Endothelial cell (in vitro differentiated cells): ENCODE data around the gene BAIAP2. TPM values are rescaled to one million over a fixed set of nuclear protein-coding genes. Genes with fewer than 3 reads are reported as not detected.

ENCODE experiments used
- DNase-seq: peaks from one replicate; pipeline ENCODE4 v3.0.0; 2021; ENCODE audit warnings: low spot score
- H3K27ac Mint-ChIP-seq: one replicate; pipeline ENCODE4 v1.8.0; 2021; ENCODE audit warnings: mixed read lengths, inconsistent platforms; ENCODE audit not compliant: unreplicated experiment
- H3K27me3 Mint-ChIP-seq: one replicate; pipeline ENCODE4 v1.8.0; 2021; ENCODE audit warnings: mild to moderate bottlenecking, moderate library complexity, mixed read lengths, inconsistent platforms; ENCODE audit not compliant: unreplicated experiment
- H3K36me3 Mint-ChIP-seq: one replicate; pipeline ENCODE4 v1.8.0; 2021; ENCODE audit warnings: mild to moderate bottlenecking, low read depth, mixed read lengths, inconsistent platforms; ENCODE audit not compliant: unreplicated experiment
- H3K4me1 Mint-ChIP-seq: one replicate; pipeline ENCODE4 v1.8.0; 2021; ENCODE audit warnings: mild to moderate bottlenecking, mixed read lengths, inconsistent platforms; ENCODE audit not compliant: unreplicated experiment
- H3K4me3 Mint-ChIP-seq: one replicate; pipeline ENCODE4 v1.8.0; 2021; ENCODE audit warnings: mild to moderate bottlenecking, mixed read lengths, inconsistent platforms; ENCODE audit not compliant: unreplicated experiment
- H3K9me3 Mint-ChIP-seq: one replicate; pipeline ENCODE4 v1.8.0; 2021; ENCODE audit warnings: mixed read lengths, inconsistent platforms; ENCODE audit not compliant: unreplicated experiment
- total RNA-seq: library from RNA; stranded (reverse); fragmentation: NEBNext Ultra II Directional; extraction: Animal tissue kit (Norgen Biotek cat#: 25700); gene quantifications from one replicate; pipeline ENCODE4 v1.2.1, GENCODE V29; 2021; ENCODE audit not compliant: unreplicated experiment
- TF ChIP-seq, protein P1 (sequence below): fragments of 200-600 bp; sonication (generic); IDR thresholded peaks from one replicate; pipeline ENCODE4 v1.5.0; 2021; ENCODE audit warnings: antibody characterized with exemption; ENCODE audit not compliant: unreplicated experiment

Gene BAIAP2
- total RNA-seq, 1 donor from 2014 or later = 67.8 TPM

DNA sequence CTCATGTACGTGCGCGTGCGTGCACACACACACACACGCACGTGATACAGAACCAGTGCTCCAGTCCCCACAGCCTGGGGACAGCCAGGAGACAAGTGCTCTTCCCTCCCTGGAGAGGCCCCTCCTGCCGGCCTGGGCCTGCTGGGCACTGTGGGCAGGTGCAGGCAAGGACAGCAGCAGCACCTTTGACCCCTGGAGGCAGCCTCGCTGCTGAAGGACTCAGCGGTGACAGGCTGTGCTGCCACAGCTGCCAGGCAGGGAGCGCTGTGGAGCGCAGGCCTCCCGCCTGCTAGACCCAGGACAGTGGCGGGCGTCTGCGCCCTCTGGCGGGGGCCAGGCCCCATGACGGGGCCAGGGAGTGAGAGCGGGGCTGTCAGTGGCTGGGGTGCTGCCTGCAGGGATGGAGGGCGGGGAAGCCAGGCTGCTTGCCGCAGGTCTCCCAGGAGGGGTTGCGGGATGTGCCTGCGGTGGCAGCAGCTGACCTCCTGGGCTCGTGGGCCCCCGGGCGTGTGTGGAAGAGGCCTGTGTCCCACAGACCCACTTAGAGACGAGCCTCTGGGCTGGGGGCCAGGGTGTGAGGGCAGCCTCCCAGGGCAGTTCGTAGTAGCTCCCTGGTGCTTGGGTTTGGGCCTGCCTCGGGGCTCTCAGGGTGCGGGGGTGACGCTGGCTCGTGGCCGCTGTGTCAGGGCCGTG, 66.8 kb downstream of the BAIAP2 start:
- TF ChIP-seq, protein P1, sequence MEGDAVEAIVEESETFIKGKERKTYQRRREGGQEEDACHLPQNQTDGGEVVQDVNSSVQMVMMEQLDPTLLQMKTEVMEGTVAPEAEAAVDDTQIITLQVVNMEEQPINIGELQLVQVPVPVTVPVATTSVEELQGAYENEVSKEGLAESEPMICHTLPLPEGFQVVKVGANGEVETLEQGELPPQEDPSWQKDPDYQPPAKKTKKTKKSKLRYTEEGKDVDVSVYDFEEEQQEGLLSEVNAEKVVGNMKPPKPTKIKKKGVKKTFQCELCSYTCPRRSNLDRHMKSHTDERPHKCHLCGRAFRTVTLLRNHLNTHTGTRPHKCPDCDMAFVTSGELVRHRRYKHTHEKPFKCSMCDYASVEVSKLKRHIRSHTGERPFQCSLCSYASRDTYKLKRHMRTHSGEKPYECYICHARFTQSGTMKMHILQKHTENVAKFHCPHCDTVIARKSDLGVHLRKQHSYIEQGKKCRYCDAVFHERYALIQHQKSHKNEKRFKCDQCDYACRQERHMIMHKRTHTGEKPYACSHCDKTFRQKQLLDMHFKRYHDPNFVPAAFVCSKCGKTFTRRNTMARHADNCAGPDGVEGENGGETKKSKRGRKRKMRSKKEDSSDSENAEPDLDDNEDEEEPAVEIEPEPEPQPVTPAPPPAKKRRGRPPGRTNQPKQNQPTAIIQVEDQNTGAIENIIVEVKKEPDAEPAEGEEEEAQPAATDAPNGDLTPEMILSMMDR = peak; percentile 99
- peaks cover 7% of the 10 kb centered on the region for H3K36me3 Mint-ChIP-seq
- no peaks in the 10 kb centered on the region for H3K9me3 Mint-ChIP-seq
- DNase-seq = peak; percentile 97
- peaks cover 11% of the 10 kb centered on the region for H3K27me3 Mint-ChIP-seq
- peaks cover under 1% of the 10 kb centered on the region for H3K4me1 Mint-ChIP-seq
- no peak overlapping the region for H3K27ac Mint-ChIP-seq
- no peak overlapping the region for H3K4me3 Mint-ChIP-seq

DNA sequence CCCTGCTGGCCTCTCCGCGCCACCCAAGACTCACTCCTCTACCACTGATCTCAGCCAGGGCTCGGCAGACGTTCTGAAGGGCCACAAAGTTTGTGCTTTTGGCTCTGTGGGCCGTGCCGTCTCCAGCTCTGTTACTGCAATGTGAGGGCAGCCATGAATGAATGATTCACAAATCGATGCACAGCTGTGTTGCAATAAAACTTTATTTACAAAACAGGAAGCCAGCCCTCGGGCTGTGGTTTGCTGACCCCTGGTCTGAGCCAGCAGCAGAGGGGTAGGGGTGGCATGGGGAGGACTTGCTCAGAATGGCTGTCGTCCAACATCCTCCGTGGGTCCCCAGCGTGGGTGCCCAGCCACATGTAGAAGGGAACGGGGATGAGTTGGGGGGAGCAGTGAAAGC, 67.4 kb downstream of the BAIAP2 start:
- no peak for DNase-seq
- TF ChIP-seq, protein P1 = no peak
- no peaks in the 10 kb centered on the region for H3K4me1 Mint-ChIP-seq
- no peak overlapping the region for H3K4me3 Mint-ChIP-seq
- peaks cover 7% of the 10 kb centered on the region for H3K36me3 Mint-ChIP-seq
- H3K27me3 Mint-ChIP-seq = peaks cover 11% of the 10 kb centered on the region
- no peaks in the 10 kb centered on the region for H3K9me3 Mint-ChIP-seq
- H3K27ac Mint-ChIP-seq = no peak overlapping the region

DNA sequence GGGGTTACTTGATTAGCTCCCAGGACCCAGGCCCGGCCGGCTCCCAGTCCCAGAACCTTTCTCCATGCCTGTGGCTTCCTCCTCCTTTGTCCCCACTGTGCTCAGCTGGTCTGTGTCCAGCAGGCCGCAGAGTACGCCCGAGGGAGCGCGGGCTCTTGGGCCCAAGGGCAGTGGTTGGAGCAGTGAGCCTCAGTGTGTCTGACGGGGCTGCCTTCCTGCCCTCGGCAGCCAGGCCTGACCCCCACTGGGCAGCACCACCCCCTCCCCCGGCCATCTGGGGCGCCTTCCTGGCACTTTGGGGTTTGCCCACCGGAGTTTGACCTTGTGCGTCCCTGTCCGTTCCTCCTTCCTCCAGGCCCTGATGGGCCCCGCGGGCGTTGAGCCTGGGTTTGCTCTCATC, 67.9 kb downstream of the BAIAP2 start:
- TF ChIP-seq, protein P1 = no peak
- no peaks in the 10 kb centered on the region for H3K9me3 Mint-ChIP-seq

DNA sequence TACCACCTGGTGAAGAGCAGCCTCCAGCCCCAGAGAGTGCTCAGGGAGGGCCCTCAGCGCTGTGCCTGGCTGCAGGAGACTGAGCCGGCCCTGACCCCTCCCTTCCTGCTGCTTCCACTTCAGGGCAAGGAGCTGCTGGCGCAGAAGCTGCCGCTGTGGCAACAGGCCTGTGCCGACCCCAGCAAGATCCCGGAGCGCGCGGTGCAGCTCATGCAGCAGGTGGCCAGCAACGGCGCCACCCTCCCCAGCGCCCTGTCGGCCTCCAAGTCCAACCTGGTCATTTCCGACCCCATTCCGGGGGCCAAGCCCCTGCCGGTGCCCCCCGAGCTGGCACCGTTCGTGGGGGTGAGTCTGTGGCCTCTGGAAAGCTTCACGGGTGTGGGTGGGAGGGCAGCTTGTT, 68.4 kb downstream of the BAIAP2 start:
- Mint-ChIP-seq H3K4me1 (no peaks in the 10 kb centered on the region), H3K9me3 (no peaks in the 10 kb centered on the region), H3K27ac (no peak overlapping the region), H3K4me3 (no peak overlapping the region), H3K27me3 (peaks cover 11% of the 10 kb centered on the region), H3K36me3 (peaks cover 7% of the 10 kb centered on the region)
- TF ChIP-seq, protein P1 = no peak
- no peak for DNase-seq

More for the DNA sequence above, 67.9 kb downstream of the BAIAP2 start:
- Mint-ChIP-seq H3K27ac (no peak overlapping the region), H3K4me1 (no peaks in the 10 kb centered on the region), H3K4me3 (no peak overlapping the region), H3K27me3 (peaks cover 11% of the 10 kb centered on the region), H3K36me3 (peaks cover 7% of the 10 kb centered on the region)
- DNase-seq = no peak

DNA sequence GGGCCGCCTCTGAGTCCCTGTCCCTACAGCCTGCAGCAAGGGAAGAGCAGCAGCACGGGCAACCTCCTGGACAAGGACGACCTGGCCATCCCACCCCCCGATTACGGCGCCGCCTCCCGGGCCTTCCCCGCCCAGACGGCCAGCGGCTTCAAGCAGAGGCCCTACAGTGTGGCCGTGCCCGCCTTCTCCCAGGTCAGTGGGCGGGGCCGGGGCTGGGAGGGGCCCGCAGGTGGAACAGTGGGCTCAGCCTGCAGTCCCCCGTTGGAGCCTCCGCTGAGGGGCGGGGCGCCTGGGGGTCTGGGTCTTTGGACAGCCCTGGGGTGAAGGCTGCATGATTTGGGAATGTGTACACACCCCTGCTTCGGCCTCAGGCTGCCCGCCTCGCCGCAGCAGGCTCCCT, 71.8 kb downstream of the BAIAP2 start:
- peaks cover 3% of the 10 kb centered on the region for H3K36me3 Mint-ChIP-seq
- TF ChIP-seq, protein P1 = no peak
- DNase-seq = no peak
- no peak overlapping the region for H3K4me3 Mint-ChIP-seq
- H3K27me3 Mint-ChIP-seq = peaks cover 13% of the 10 kb centered on the region
- no peak overlapping the region for H3K27ac Mint-ChIP-seq
- no peaks in the 10 kb centered on the region for H3K9me3 Mint-ChIP-seq
- H3K4me1 Mint-ChIP-seq = no peaks in the 10 kb centered on the region
